ENCODE data around the gene SOSTDC1. TPM values are rescaled to one million over a fixed set of nuclear protein-coding genes. Genes with fewer than 3 reads are reported as not detected.
"Not testable (repeated sequence)": the region's sequence is repeated elsewhere in the genome, so short reads cannot be mapped to it uniquely, and the experiment has no call there.

SOSTDC1 gene
- total RNA-seq, result not detected
- long read RNA-seq, result 0 reads

- no peak for DNase-seq (ENCODE audit: low spot score)
These were observed at the start of gene SOSTDC1 for GRCh38 chr7:16465469-16466361. Gene SOSTDC1 (minus strand): TSS chr7:16465738. CDS start chr7:16465668, 70 bp downstream.

GRCh38 chr7:16514729-16515128, 49.2 kb upstream of the SOSTDC1 start:
- no peak for DNase-seq (ENCODE audit: low spot score)

- DNase-seq (ENCODE audit: low spot score), result no peak
These were observed 48.7 kb upstream of the SOSTDC1 start for GRCh38 chr7:16514271-16514670.

- DNase-seq (ENCODE audit: low spot score), result no peak
These were observed 46.6 kb upstream of the SOSTDC1 start for GRCh38 chr7:16512097-16512496.

GRCh38 chr7:16511314-16511713, 45.8 kb upstream of the SOSTDC1 start:
- no peak for DNase-seq (ENCODE audit: low spot score)

- DNase-seq (ENCODE audit: low spot score), result no peak
These were observed 44.3 kb upstream of the SOSTDC1 start for GRCh38 chr7:16509829-16510228.

GRCh38 chr7:16506422-16506821, 40.9 kb upstream of the SOSTDC1 start:
- DNase-seq (ENCODE audit: low spot score), result not testable (repeated sequence)

- no peak for DNase-seq (ENCODE audit: low spot score)
These were observed 38.5 kb upstream of the SOSTDC1 start for GRCh38 chr7:16504019-16504418.

- DNase-seq (ENCODE audit: low spot score), result no peak
These were observed 36.8 kb upstream of the SOSTDC1 start for GRCh38 chr7:16502303-16502702.

- DNase-seq (ENCODE audit: low spot score), result no peak
These were observed 32.6 kb upstream of the SOSTDC1 start for GRCh38 chr7:16498122-16498521.

- no peak for DNase-seq (ENCODE audit: low spot score)
These were observed 29.6 kb upstream of the SOSTDC1 start for GRCh38 chr7:16494955-16495719.

- DNase-seq (ENCODE audit: low spot score), result no peak
These were observed 29.0 kb upstream of the SOSTDC1 start for GRCh38 chr7:16494551-16494950.

GRCh38 chr7:16493266-16493665, 27.7 kb upstream of the SOSTDC1 start:
- no peak for DNase-seq (ENCODE audit: low spot score)

- DNase-seq (ENCODE audit: low spot score), result no peak
These were observed 27.1 kb upstream of the SOSTDC1 start for GRCh38 chr7:16492513-16493062.

GRCh38 chr7:16491148-16491547, 25.6 kb upstream of the SOSTDC1 start:
- no peak for DNase-seq (ENCODE audit: low spot score)

GRCh38 chr7:16484453-16485158, 19.1 kb upstream of the SOSTDC1 start:
- DNase-seq (ENCODE audit: low spot score), result no peak

GRCh38 chr7:16479591-16479990, 14.1 kb upstream of the SOSTDC1 start:
- no peak for DNase-seq (ENCODE audit: low spot score)

- no peak for DNase-seq (ENCODE audit: low spot score)
These were observed 13.6 kb upstream of the SOSTDC1 start for GRCh38 chr7:16479161-16479560.

GRCh38 chr7:16471933-16472332, 6.4 kb upstream of the SOSTDC1 start:
- DNase-seq (ENCODE audit: low spot score), result no peak

GRCh38 chr7:16463949-16464715, 1.4 kb downstream of the SOSTDC1 start:
- DNase-seq (ENCODE audit: low spot score), result no peak

GRCh38 chr7:16463520-16463919, 2.0 kb downstream of the SOSTDC1 start:
- no peak for DNase-seq (ENCODE audit: low spot score)
